NK-92 (cell line): ENCODE data around the gene NAIF1.
"Not testable (repeated sequence)": the region's sequence is repeated elsewhere in the genome, so short reads cannot be mapped to it uniquely, and the experiment has no call there.

ENCODE experiments used
- DNase-seq: peaks from one replicate; lab custom pipeline; 2025; ENCODE audit not compliant: unreplicated experiment; lab: John Stamatoyannopoulos, UW

Gene NAIF1

GRCh38 chr9:128062279-128062678, 4.8 kb downstream of the NAIF1 start:
- DNase-seq: no peak

- DNase-seq: no peak
Measured at GRCh38 chr9:128061275-128061960, 5.7 kb downstream of the NAIF1 start.

- no peak for DNase-seq
Measured at GRCh38 chr9:128059365-128059983, 7.6 kb downstream of the NAIF1 start.

GRCh38 chr9:128057724-128058409, 9.3 kb downstream of the NAIF1 start:
- DNase-seq: no peak

- DNase-seq: no peak
Measured at GRCh38 chr9:128056887-128057723, 10.0 kb downstream of the NAIF1 start.

- no peak for DNase-seq
Measured at GRCh38 chr9:128056086-128056485, 11.0 kb downstream of the NAIF1 start.

- DNase-seq: no peak
Measured at GRCh38 chr9:128055344-128056040, 11.6 kb downstream of the NAIF1 start.

- DNase-seq: no peak
Measured at GRCh38 chr9:128054087-128054486, 13.0 kb downstream of the NAIF1 start.

GRCh38 chr9:128053560-128053959, 13.6 kb downstream of the NAIF1 start:
- no peak for DNase-seq

- DNase-seq: no peak
Measured at GRCh38 chr9:128051932-128052709, 15.0 kb downstream of the NAIF1 start.

- DNase-seq: no peak
Measured at GRCh38 chr9:128049843-128050242, 17.3 kb downstream of the NAIF1 start.

GRCh38 chr9:128048663-128049062, 18.5 kb downstream of the NAIF1 start:
- no peak for DNase-seq

- DNase-seq: no peak
Measured at GRCh38 chr9:128047231-128047630, 19.9 kb downstream of the NAIF1 start.

GRCh38 chr9:128045831-128046230, 21.3 kb downstream of the NAIF1 start:
- DNase-seq: no peak

GRCh38 chr9:128045409-128045808, 21.7 kb downstream of the NAIF1 start:
- not testable (repeated sequence) for DNase-seq

- no peak for DNase-seq
Measured at GRCh38 chr9:128043467-128043868, 23.7 kb downstream of the NAIF1 start.

- DNase-seq: no peak
Measured at GRCh38 chr9:128042043-128042442, 25.1 kb downstream of the NAIF1 start.

GRCh38 chr9:128040783-128041182, 26.3 kb downstream of the NAIF1 start:
- not testable (repeated sequence) for DNase-seq

- DNase-seq: not testable (repeated sequence)
Measured at GRCh38 chr9:128036522-128036921, 30.6 kb downstream of the NAIF1 start.
